Naive thymus-derived CD4-positive, alpha-beta T cell (primary cell): ENCODE results near the gene A4GALT. TPM values are rescaled to one million over a fixed set of nuclear protein-coding genes. Genes with fewer than 3 reads are reported as not detected.

Experiments
- ATAC-seq: fragments of 150-1000 bp; cut with Tn5 transposase; 2 replicates; pipeline ENCODE4 v1.10.0; 2021; ENCODE audit warnings: mild to moderate bottlenecking, moderate library complexity
- CTCF ChIA-PET: fragments of 350-600 bp; sonication (Branson Sonifier 250); formaldehyde crosslinking; loops from one replicate; lab custom pipeline; 2021; ENCODE audit warnings: antibody characterized with exemption; lab: Charles Lee
- POLR2A ChIA-PET: fragments of 350-600 bp; sonication (Branson Sonifier 250); formaldehyde crosslinking; loops from one replicate; lab custom pipeline; 2021; ENCODE audit warnings: antibody characterized with exemption, inconsistent platforms; lab: Charles Lee
- DNase-seq, 9 donors: peaks; one replicate each; pipeline versions ENCODE4 v3.0.0 to v3.0.0-alpha.2; 2020 to 2022; ENCODE audit warnings: mixed read lengths in 1 of 9
- H3K27ac ChIP-seq: one replicate; pipeline ENCODE4 v1.7.0; 2013; ENCODE audit warnings: mild to moderate bottlenecking, low read depth, low read length, moderate library complexity
- H3K27me3 ChIP-seq, 2 donors: one replicate each; pipeline ENCODE4 v1.7.0; 2013; ENCODE audit warnings: low read length in 2 of 2, mild to moderate bottlenecking in 2 of 2, moderate library complexity in 2 of 2; ENCODE audit not compliant: control insufficient read depth in 2 of 2, insufficient read depth in 2 of 2
- H3K36me3 ChIP-seq, 3 experiments: 1 replicate in 2 of 3; 2 replicates in 1 of 3; pipeline ENCODE4 v1.7.0; 2013; ENCODE audit warnings: low read length in 3 of 3, mild to moderate bottlenecking in 3 of 3, moderate library complexity in 1 of 3; ENCODE audit not compliant: insufficient read depth in 3 of 3, control insufficient read depth in 2 of 3
- H3K4me1 ChIP-seq, 2 donors: one replicate each; pipeline ENCODE4 v1.7.0; 2013; ENCODE audit warnings: low read length in 2 of 2, mild to moderate bottlenecking in 2 of 2, moderate library complexity in 1 of 2; ENCODE audit not compliant: control insufficient read depth in 2 of 2, insufficient read depth in 2 of 2
- H3K4me3 ChIP-seq: 2 replicates; pipeline ENCODE4 v1.7.0; 2013; ENCODE audit warnings: mild to moderate bottlenecking, low read length
- H3K9me3 ChIP-seq, 3 experiments: 1 replicate in 2 of 3; 2 replicates in 1 of 3; pipeline ENCODE4 v1.7.0; 2013; ENCODE audit warnings: low read length in 3 of 3; ENCODE audit not compliant: control insufficient read depth in 2 of 3
- H3K27ac Mint-ChIP-seq, 9 donors: one replicate each; pipeline ENCODE4 v1.8.0; 2020 to 2022; ENCODE audit warnings: mixed read lengths in 9 of 9, mild to moderate bottlenecking in 8 of 9, moderate library complexity in 5 of 9, inconsistent platforms in 2 of 9
- H3K27me3 Mint-ChIP-seq, 5 donors: one replicate each; pipeline ENCODE4 v1.8.0; 2021 to 2022; ENCODE audit warnings: mixed read lengths in 5 of 5, mild to moderate bottlenecking in 1 of 5
- H3K36me3 Mint-ChIP-seq, 5 donors: one replicate each; pipeline ENCODE4 v1.8.0; 2020 to 2022; ENCODE audit warnings: mixed read lengths in 5 of 5, mild to moderate bottlenecking in 3 of 5, inconsistent platforms in 1 of 5
- H3K4me1 Mint-ChIP-seq, 7 donors: one replicate each; pipeline ENCODE4 v1.8.0; 2020 to 2022; ENCODE audit warnings: mixed read lengths in 7 of 7, mild to moderate bottlenecking in 3 of 7, inconsistent platforms in 1 of 7
- H3K4me3 Mint-ChIP-seq, 10 donors: one replicate each; pipeline ENCODE4 v1.8.0; 2020 to 2022; ENCODE audit warnings: mild to moderate bottlenecking in 10 of 10, mixed read lengths in 10 of 10, moderate library complexity in 6 of 10, inconsistent platforms in 2 of 10
- H3K9me3 Mint-ChIP-seq, 11 donors: one replicate each; pipeline ENCODE4 v1.8.0; 2020 to 2022; ENCODE audit warnings: mixed read lengths in 11 of 11, mild to moderate bottlenecking in 4 of 11, inconsistent platforms in 1 of 11, moderate library complexity in 1 of 11
- intact Hi-C, 2 donors: fragments of 100-400 bp; cut with micrococcal nuclease; formaldehyde crosslinking; loops; one replicate each; pipeline ENCODE4 v1.15.1; 2023
- polyA plus RNA-seq, 2 donors: library from polyadenylated mRNA; unstranded; fragments of 300-500 nt; fragmentation: Illumina TruSeq; gene quantifications; one replicate each; pipeline ENCODE4 v1.2.3, GENCODE V29; 2021
- total RNA-seq, 6 experiments: library from RNA in 5 of 6; stranded (reverse) in 5 of 6; gene quantifications; 1 replicate in 5 of 6; 2 replicates in 1 of 6; pipeline ENCODE4 v1.2.3 and lab custom pipeline; 2021 to 2026

The A4GALT gene, protein sequence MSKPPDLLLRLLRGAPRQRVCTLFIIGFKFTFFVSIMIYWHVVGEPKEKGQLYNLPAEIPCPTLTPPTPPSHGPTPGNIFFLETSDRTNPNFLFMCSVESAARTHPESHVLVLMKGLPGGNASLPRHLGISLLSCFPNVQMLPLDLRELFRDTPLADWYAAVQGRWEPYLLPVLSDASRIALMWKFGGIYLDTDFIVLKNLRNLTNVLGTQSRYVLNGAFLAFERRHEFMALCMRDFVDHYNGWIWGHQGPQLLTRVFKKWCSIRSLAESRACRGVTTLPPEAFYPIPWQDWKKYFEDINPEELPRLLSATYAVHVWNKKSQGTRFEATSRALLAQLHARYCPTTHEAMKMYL
- total RNA-seq (not detected), polyA plus RNA-seq (not detected), total RNA-seq (lab: John Stamatoyannopoulos, UW) (not detected)

DNA sequence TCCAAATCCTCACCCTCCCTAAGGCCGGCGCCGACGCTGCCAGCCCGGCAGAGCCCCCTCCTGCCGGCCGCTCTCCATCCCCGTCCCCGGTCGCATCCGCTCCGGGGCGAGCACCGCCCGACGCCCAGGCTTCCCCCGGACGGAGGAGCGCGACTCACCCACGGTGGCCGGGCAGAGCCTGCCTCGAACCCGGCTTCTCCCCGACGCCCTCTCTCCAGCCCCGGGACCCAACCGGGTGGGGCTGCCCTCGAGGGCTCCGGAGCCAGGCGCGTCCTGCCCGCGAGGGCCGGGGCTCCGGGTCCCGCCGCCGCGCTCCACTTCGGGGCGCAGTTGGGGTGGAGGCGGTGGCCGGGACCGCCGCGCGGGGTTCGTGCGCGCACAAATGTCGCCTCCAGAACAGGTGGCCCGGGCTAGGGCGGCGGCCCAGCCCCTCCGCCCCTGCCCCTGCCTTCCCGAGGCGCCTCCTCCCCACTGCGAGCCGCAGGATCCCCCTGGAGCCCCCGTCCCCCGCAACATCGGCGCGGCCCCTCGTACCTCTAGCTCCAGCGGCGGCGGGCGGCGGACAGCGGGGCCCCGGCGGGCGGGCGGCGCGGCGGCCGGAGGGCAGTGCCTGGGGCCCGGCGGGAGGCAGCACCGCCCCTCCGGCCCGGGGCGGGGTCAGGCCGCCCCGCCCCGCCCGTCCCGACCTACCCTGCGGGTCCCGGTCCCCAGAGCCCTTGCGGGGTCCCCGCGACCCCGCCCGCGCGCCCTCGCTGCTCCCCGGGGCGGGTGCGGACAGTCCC, at the start of gene A4GALT:
Gene A4GALT, minus strand, starts transcription at position 608 of the 782 bp plus-strand sequence. CDS start 26,919 bp downstream, outside the sequence.
- ChIA-PET POLR2A (no interaction called here), CTCF (no interaction called here)
- intact Hi-C loops: no loop called here
- Histone ChIP-seq H3K4me1 (peaks cover 0 to 7% of the 10 kb centered on the region in 2 donors), H3K9me3 (no peaks in the 10 kb centered on the region), H3K36me3 (no peaks in the 10 kb centered on the region), H3K27ac (no peak within 1 kb of the TSS), H3K27me3 (peaks cover 0 to 12% of the 10 kb centered on the region in 2 donors), H3K4me3 (no peak within 1 kb of the TSS)
- no peak within 1 kb of the TSS for H3K27ac Mint-ChIP-seq
- ATAC-seq (peak; percentile 31), DNase-seq (peak in 3 of 9 donors; percentile 3 to 27 (median 8))
- H3K4me3 Mint-ChIP-seq: peak within 1 kb of the TSS; percentile 70 to 84 (median 80)
- peaks cover 0 to 2% (median 0%) of the 10 kb centered on the region in 11 donors for H3K9me3 Mint-ChIP-seq
- H3K4me1 Mint-ChIP-seq: peaks cover 11 to 18% (median 14%) of the 10 kb centered on the region in 7 donors
- peaks cover 38 to 67% (median 61%) of the 10 kb centered on the region in 5 donors for H3K27me3 Mint-ChIP-seq
- peaks cover 0 to 4% (median 0%) of the 10 kb centered on the region in 5 donors for H3K36me3 Mint-ChIP-seq

DNA sequence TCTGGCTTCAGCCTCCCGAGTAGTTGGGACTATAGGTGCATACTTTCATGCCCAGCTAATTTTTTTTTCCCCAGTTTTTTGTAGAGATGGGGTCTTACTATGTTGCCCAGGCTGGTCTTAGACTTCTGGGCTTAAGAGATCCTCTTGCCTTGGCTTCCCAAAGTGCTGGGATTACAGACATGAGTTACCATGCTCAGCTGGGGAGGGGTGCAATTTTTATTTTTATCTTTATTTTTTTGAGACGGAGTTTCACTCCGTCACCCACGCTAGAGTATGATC, 49.7 kb upstream of the A4GALT start:
- ChIA-PET POLR2A (interaction anchor here (0.7 kb wide), 1 partner anchor 453 kb away, joined by 3 read pairs; no protein-coding TSS in a partner anchor), CTCF (no interaction called here)
- Histone ChIP-seq H3K4me1 (no peaks in the 10 kb centered on the region), H3K27me3 (no peaks in the 10 kb centered on the region), H3K27ac (no peak overlapping the region), H3K36me3 (no peaks in the 10 kb centered on the region), H3K4me3 (no peak overlapping the region), H3K9me3 (no peaks in the 10 kb centered on the region)
- H3K27ac Mint-ChIP-seq: no peak overlapping the region
- H3K4me1 Mint-ChIP-seq: peaks cover 0 to 1% (median 0%) of the 10 kb centered on the region in 7 donors
- intact Hi-C loops: no loop called here
- H3K36me3 Mint-ChIP-seq: no peaks in the 10 kb centered on the region
- no peak for ATAC-seq
- no peak for DNase-seq
- peaks cover 0 to 9% (median 0%) of the 10 kb centered on the region in 5 donors for H3K27me3 Mint-ChIP-seq
- H3K9me3 Mint-ChIP-seq: peaks cover 0 to 1% (median 0%) of the 10 kb centered on the region in 11 donors
- H3K4me3 Mint-ChIP-seq: no peak overlapping the region

DNA sequence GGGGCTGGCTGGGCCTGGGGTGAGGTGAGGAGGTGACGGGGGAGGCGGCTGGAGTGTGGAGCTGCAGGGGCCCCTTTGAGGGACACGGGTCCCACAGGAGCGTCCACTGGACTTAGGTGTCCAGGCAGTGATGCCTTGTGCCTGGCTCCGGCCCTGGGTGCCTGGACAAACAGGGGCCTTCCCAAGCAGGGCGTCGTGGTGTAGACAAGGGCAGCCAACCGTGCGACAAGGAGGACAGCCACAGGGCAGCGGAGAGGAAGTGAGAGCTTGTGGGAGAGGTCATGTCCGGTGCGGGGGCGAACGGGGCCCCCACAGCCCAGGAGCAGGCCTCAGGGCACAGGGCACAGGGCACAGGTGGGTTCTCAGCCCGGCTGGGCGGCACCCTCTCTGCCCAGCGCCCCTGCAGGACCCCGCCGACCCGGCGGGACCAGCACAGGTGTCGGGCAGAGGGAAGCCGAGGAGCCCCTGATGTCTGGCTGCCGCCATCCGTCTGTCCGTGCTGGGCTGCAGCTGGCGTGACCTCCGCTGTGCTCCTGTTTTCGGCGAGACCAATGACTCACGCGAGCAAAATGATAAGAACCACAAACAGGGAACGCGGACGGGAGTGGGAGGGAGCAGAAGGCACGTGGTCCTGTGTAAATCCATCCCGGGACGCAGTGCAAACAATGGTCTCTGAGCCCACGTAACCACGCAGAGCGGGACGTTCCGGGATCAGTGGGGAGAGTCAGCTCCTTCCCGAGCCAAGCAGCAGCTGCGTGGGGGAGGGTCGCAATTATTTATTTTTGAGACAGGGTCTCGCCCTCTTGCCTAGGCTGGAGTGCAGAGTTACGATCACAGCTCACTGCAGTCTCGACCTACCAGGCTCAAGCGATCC, 49.1 kb upstream of the A4GALT start:
- H3K9me3 Mint-ChIP-seq: peaks cover 0 to 1% (median 0%) of the 10 kb centered on the region in 11 donors
- H3K27ac ChIP-seq: no peak overlapping the region
- POLR2A ChIA-PET: interaction anchor here (0.7 kb wide), 1 partner anchor 452 kb away, joined by 3 read pairs; no protein-coding TSS in a partner anchor
- H3K4me1 ChIP-seq: no peaks in the 10 kb centered on the region
- H3K4me3 ChIP-seq: no peak overlapping the region
- intact Hi-C loops: no loop called here
- peaks cover 0 to 2% of the 10 kb centered on the region in 2 donors for H3K27me3 ChIP-seq
- CTCF ChIA-PET: no interaction called here
- no peaks in the 10 kb centered on the region for H3K36me3 ChIP-seq
- H3K36me3 Mint-ChIP-seq: no peaks in the 10 kb centered on the region
- peaks cover 0 to 11% (median 0%) of the 10 kb centered on the region in 5 donors for H3K27me3 Mint-ChIP-seq
- peaks cover 0 to 1% (median 0%) of the 10 kb centered on the region in 7 donors for H3K4me1 Mint-ChIP-seq
- H3K9me3 ChIP-seq: no peaks in the 10 kb centered on the region
- H3K4me3 Mint-ChIP-seq: no peak overlapping the region
- DNase-seq: no peak
- peak; percentile 37 for ATAC-seq
- H3K27ac Mint-ChIP-seq: no peak overlapping the region

DNA sequence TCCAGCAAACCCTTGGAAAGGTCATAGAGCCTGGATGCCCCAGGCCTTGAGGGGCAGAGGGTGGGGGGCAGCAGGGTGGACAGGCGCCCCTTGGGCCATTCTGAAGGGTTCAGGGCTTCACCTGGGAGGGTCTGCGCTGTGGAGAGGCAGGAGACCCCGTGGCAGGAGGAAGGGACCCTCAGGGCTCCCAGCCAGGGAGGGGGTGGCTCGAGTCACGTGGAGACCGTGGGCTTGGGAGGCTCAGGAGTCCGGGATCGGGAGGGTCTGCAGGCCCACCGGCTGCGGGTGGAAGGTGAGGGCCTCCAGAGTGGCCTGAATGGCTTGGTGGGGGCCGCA, 48.5 kb upstream of the A4GALT start:
- Mint-ChIP-seq H3K9me3 (peaks cover 0 to 1% (median 0%) of the 10 kb centered on the region in 11 donors), H3K4me1 (peaks cover 0 to 6% (median 0%) of the 10 kb centered on the region in 7 donors), H3K4me3 (no peak overlapping the region), H3K36me3 (no peaks in the 10 kb centered on the region), H3K27me3 (peaks cover 0 to 15% (median 0%) of the 10 kb centered on the region in 5 donors), H3K27ac (no peak overlapping the region)
- Histone ChIP-seq H3K36me3 (no peaks in the 10 kb centered on the region), H3K4me1 (no peaks in the 10 kb centered on the region), H3K27me3 (peaks cover 0 to 3% of the 10 kb centered on the region in 2 donors), H3K4me3 (no peak overlapping the region), H3K27ac (no peak overlapping the region), H3K9me3 (no peaks in the 10 kb centered on the region)
- intact Hi-C loops: no loop called here
- ChIA-PET POLR2A (no interaction called here), CTCF (no interaction called here)
- ATAC-seq (no peak), DNase-seq (no peak)

DNA sequence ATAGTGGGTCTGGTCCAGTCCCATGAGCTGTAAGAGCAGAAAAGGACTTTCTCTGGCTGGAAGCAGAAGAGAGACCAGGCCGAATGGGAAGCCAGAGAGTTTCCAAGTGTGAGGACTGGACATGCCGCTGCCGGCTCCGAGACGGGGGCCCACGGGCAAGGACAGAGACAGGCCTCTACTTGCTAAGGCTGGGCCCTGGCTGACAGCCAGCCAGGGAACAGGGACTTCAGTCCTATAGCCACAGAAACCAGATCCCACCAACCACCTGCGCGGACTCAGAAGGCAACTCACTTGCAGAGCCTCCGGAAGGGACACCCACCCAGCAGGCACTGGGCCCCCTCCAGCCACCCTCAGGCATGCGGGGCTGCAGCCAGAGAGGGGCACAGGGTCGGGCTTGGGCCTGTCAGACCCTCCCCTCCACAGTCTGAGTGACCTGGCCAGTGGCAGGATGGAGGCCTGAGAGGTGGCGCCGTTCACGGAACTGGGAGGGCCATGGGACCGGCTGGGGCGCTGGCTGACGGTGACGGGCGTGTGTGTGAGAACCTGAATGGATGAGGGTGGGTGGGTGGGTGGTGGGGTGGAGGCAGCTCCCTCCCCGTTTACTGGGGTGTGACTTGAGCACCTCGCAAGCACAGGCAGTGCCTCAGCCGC, 47.8 kb upstream of the A4GALT start:
- Histone ChIP-seq H3K4me3 (no peak overlapping the region), H3K4me1 (no peaks in the 10 kb centered on the region), H3K27me3 (peaks cover 0 to 3% of the 10 kb centered on the region in 2 donors), H3K27ac (no peak overlapping the region), H3K9me3 (no peaks in the 10 kb centered on the region), H3K36me3 (no peaks in the 10 kb centered on the region)
- H3K36me3 Mint-ChIP-seq: no peaks in the 10 kb centered on the region
- H3K9me3 Mint-ChIP-seq: peaks cover 0 to 1% (median 0%) of the 10 kb centered on the region in 11 donors
- peaks cover 0 to 15% (median 0%) of the 10 kb centered on the region in 5 donors for H3K27me3 Mint-ChIP-seq
- no peak for ATAC-seq
- H3K27ac Mint-ChIP-seq: no peak overlapping the region
- ChIA-PET POLR2A (no interaction called here), CTCF (no interaction called here)
- DNase-seq: no peak
- H3K4me1 Mint-ChIP-seq: peaks cover 0 to 6% (median 0%) of the 10 kb centered on the region in 7 donors
- intact Hi-C loops: no loop called here
- H3K4me3 Mint-ChIP-seq: no peak overlapping the region

DNA sequence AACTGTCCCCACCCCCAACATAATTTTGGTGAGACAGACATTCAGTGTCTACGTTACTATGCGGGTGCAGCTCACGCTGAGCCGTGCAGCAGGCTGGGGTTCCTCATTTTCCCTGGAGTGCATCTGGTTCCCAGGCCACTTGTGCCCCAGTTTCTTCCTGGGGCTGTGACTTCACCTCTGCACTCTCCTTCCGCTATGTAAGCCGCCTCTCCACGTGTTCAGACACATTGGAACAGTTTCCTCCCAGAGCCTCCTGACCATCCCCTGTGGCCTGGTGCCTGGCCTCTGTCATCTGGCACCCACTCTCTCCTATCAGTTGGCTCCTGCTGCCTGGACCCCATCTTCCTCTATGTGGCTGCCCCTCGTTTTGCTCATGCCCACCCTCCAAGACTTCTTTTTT, 46.2 kb upstream of the A4GALT start:
- CTCF ChIA-PET: no interaction called here
- H3K36me3 ChIP-seq: no peaks in the 10 kb centered on the region
- no peaks in the 10 kb centered on the region for H3K9me3 ChIP-seq
- H3K4me1 Mint-ChIP-seq: peaks cover 0 to 6% (median 0%) of the 10 kb centered on the region in 7 donors
- DNase-seq: no peak
- H3K36me3 Mint-ChIP-seq: no peaks in the 10 kb centered on the region
- peaks cover 0 to 1% (median 0%) of the 10 kb centered on the region in 11 donors for H3K9me3 Mint-ChIP-seq
- intact Hi-C loops: no loop called here
- no peak overlapping the region for H3K27ac ChIP-seq
- no peak overlapping the region for H3K4me3 ChIP-seq
- H3K27me3 Mint-ChIP-seq: peaks cover 0 to 15% (median 0%) of the 10 kb centered on the region in 5 donors
- H3K27me3 ChIP-seq: peaks cover 0 to 3% of the 10 kb centered on the region in 2 donors
- no peak for ATAC-seq
- POLR2A ChIA-PET: no interaction called here
- H3K4me3 Mint-ChIP-seq: no peak overlapping the region
- H3K27ac Mint-ChIP-seq: no peak overlapping the region
- no peaks in the 10 kb centered on the region for H3K4me1 ChIP-seq
